Gastrocnemius medialis (tissue), 4 donors: ENCODE measurements around the gene ELOA. TPM values are rescaled to one million over a fixed set of nuclear protein-coding genes. Genes with fewer than 3 reads are reported as not detected.

Experiments used
- ATAC-seq, 2 donors: fragments of 150-250 bp; one replicate each; pipeline ENCODE4 v1.9.1; 2016
- DNase-seq, 2 donors: peaks; one replicate each; pipeline ENCODE4 v3.0.0-alpha.2; 2019
- H3K27ac ChIP-seq, 4 donors: fragments of 200-600 bp; sonication (generic); 1 replicate in 1 of 4; 2 replicates in 3 of 4; pipeline ENCODE4 v1.5.1; 2016 to 2018; ENCODE audit warnings: mild to moderate bottlenecking in 2 of 4, moderate library complexity in 1 of 4
- H3K27me3 ChIP-seq, 3 donors: fragments of 200-600 bp; sonication (generic) in 2 of 3; 1 replicate in 1 of 3; 2 replicates in 2 of 3; pipeline versions ENCODE4 v1.5.1 to v1.6.0; 2016 to 2019; ENCODE audit warnings: mild to moderate bottlenecking in 1 of 3, moderate library complexity in 1 of 3
- H3K36me3 ChIP-seq, 2 donors: fragments of 200-600 bp; sonication (generic) in 1 of 2; one replicate each; pipeline ENCODE4 v1.5.1; 2017 to 2018
- H3K4me1 ChIP-seq, 2 donors: fragments of 200-600 bp; sonication (generic) in 1 of 2; one replicate each; pipeline ENCODE4 v1.5.1; 2016 to 2017; ENCODE audit warnings: mild to moderate bottlenecking in 2 of 2
- H3K4me3 ChIP-seq, 4 donors: fragments of 200-600 bp; sonication (generic) in 3 of 4; 1 replicate in 1 of 4; 2 replicates in 3 of 4; pipeline ENCODE4 v1.5.1; 2016 to 2019; ENCODE audit warnings: mild to moderate bottlenecking in 2 of 4
- H3K9me3 ChIP-seq, 3 donors: fragments of 200-600 bp; sonication (generic) in 2 of 3; 1 replicate in 1 of 3; 2 replicates in 2 of 3; pipeline ENCODE4 v1.5.1; 2016 to 2019
- CTCF ChIP-seq, 5 experiments: fragments of 450-650 bp in 3 of 5; fragments of 200-600 bp in 2 of 5; sonication (generic) in 2 of 5; IDR thresholded peaks in 4 of 5; conservative IDR thresholded peaks in 1 of 5; 1 replicate in 4 of 5; 2 replicates in 1 of 5; pipeline ENCODE4 v1.5.1; 2016 to 2019; ENCODE audit warnings: antibody characterized with exemption in 5 of 5, mild to moderate bottlenecking in 3 of 5, moderate library complexity in 3 of 5
- POLR2A ChIP-seq, 2 donors: fragments of 450-650 bp; IDR thresholded peaks; one replicate each; pipeline ENCODE4 v1.6.1; 2017; ENCODE audit warnings: antibody characterized with exemption in 2 of 2, mild to moderate bottlenecking in 2 of 2, moderate library complexity in 2 of 2
- in situ Hi-C, 4 donors: fragments of 200-750 bp; cut with MboI; loops; one replicate each; pipeline versions ENCODE4 v1.15.0 to v1.8.0; 2017; ENCODE audit warnings: low sequenced_read_pairs in 4 of 4
- intact Hi-C: fragments of 100-400 bp; cut with DNase I; formaldehyde crosslinking; loops from one replicate; pipeline ENCODE4 v1.15.1; 2023; ENCODE audit warnings: low total_unique reads
- total RNA-seq, 4 donors: library from RNA; depleted of rRNA; stranded (reverse); fragments of >200 nt; gene quantifications; one replicate each; pipeline versions ENCODE4 v1.1.0 to v1.2.3, GENCODE V29; 2016

ELOA gene
- total RNA-seq, 4 donors from 2014 or later = 44.7 to 73.0 (median 59.0) TPM

DNA sequence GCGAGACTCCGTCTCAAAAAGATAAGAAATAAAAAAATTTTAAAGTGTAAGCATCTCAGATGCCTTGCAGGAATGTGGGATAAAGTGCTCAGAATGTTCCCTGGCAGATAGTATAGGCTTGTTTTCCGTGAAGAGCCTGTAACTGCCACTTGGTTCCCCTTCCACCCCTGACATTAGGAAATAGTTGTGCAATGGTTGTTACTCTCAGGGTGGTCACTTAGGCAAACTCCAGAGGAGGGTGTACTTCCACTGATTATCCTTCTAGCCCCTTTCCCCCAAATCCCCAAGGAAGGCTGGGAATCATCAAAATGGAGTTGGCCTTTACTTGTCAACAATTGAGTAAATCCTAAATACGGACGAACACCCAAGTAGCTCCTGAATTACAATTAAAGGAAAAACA lies 41.3 kb upstream of the ELOA start:
- no peaks in the 10 kb centered on the region for H3K9me3 ChIP-seq
- peaks cover 0 to 39% of the 10 kb centered on the region in 2 donors for H3K36me3 ChIP-seq
- intact Hi-C loops = no loop called here
- no peak overlapping the region for H3K4me3 ChIP-seq
- TF ChIP-seq POLR2A (IDR thresholded peaks at IDR 0.05) = no peak
- no peak for TF ChIP-seq CTCF (IDR thresholded peaks at IDR 0.05 in 4 of 5, conservative IDR thresholded peaks at IDR 0.05 in 1 of 5)
- in situ Hi-C loops = no loop called here
- peaks cover 5 to 15% of the 10 kb centered on the region in 2 donors for H3K4me1 ChIP-seq
- H3K27ac ChIP-seq = no peak overlapping the region
- no peak for ATAC-seq
- DNase-seq = no peak
- no peaks in the 10 kb centered on the region for H3K27me3 ChIP-seq

- Histone ChIP-seq H3K4me3 (no peak overlapping the region), H3K27ac (no peak overlapping the region), H3K4me1 (no peaks in the 10 kb centered on the region), H3K9me3 (no peaks in the 10 kb centered on the region), H3K27me3 (no peaks in the 10 kb centered on the region), H3K36me3 (peaks cover 0 to 26% of the 10 kb centered on the region in 2 donors)
- no peak for ATAC-seq
- intact Hi-C loops (no loop called here), in situ Hi-C loops (no loop called here)
- no peak for TF ChIP-seq CTCF (IDR thresholded peaks at IDR 0.05 in 4 of 5, conservative IDR thresholded peaks at IDR 0.05 in 1 of 5)
- TF ChIP-seq POLR2A (IDR thresholded peaks at IDR 0.05) = no peak
- no peak for DNase-seq
Observed at GRCh38 chr1:23704834-23705495, 38.3 kb upstream of the ELOA start.

- H3K9me3 ChIP-seq = no peaks in the 10 kb centered on the region
- intact Hi-C loops (no loop called here), in situ Hi-C loops (no loop called here)
- H3K36me3 ChIP-seq = peaks cover 0 to 9% of the 10 kb centered on the region in 2 donors
- H3K27ac ChIP-seq = no peak overlapping the region
- TF ChIP-seq POLR2A (IDR thresholded peaks at IDR 0.05) = no peak
- no peak for TF ChIP-seq CTCF (IDR thresholded peaks at IDR 0.05 in 4 of 5, conservative IDR thresholded peaks at IDR 0.05 in 1 of 5)
- no peaks in the 10 kb centered on the region for H3K4me1 ChIP-seq
- DNase-seq = no peak
- no peak overlapping the region for H3K4me3 ChIP-seq
- no peaks in the 10 kb centered on the region for H3K27me3 ChIP-seq
- ATAC-seq = no peak
Observed at GRCh38 chr1:23709229-23709628, 34.0 kb upstream of the ELOA start.

DNA sequence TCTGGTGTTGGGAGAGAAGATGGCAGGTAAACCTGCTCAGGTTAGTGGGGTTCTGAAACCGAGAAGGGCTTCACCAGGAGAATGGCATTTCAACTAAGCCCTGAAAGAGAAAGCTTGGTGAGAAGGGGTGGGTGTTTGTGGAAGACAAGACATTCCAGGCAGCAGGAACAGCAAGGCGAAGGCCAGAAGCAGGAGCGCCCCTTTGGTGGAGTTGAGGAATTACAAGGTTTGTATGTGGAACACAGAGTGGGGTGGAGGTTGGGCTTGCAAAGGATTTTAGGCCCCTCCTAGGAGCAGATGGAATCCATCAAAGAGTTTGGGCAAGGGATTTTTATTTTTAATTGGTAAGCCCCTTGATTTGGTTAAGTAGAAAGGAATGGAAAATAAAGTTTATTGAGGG lies 24.8 kb upstream of the ELOA start:
- in situ Hi-C loops (no loop called here), intact Hi-C loops (no loop called here)
- Histone ChIP-seq H3K4me1 (peaks cover 6% of the 10 kb centered on the region in 2 donors), H3K27me3 (no peaks in the 10 kb centered on the region), H3K36me3 (no peaks in the 10 kb centered on the region), H3K27ac (peak overlapping the region in 2 of 4 donors; percentile 60 to 67), H3K4me3 (no peak overlapping the region), H3K9me3 (no peaks in the 10 kb centered on the region)
- ATAC-seq (no peak), DNase-seq (no peak)
- TF ChIP-seq CTCF (IDR thresholded peaks at IDR 0.05 in 4 of 5, conservative IDR thresholded peaks at IDR 0.05 in 1 of 5) = peak in 1 of 5 experiments; percentile 15
- no peak for TF ChIP-seq POLR2A (IDR thresholded peaks at IDR 0.05)
